ENCODE results near the gene MAG. TPM values are rescaled to one million over a fixed set of nuclear protein-coding genes. Genes with fewer than 3 reads are reported as not detected.

The MAG gene
- total RNA-seq, 2 experiments from 2014 or later: not detected

- Histone ChIP-seq H3K27ac (ENCODE audit: low read depth in 1 of 2, low read length in 2 of 2) (peak overlapping the region in 1 of 2 donors; percentile 2), H3K4me3 (ENCODE audit: low read length) (peak overlapping the region; percentile 86), H3K4me1 (ENCODE audit: insufficient read depth, low read length) (peaks cover 31% of the 10 kb centered on the region), H3K36me3 (ENCODE audit: insufficient read depth, low read length) (peaks cover 17% of the 10 kb centered on the region), H3K9me3 (ENCODE audit: control insufficient read depth in 1 of 2, insufficient read depth in 1 of 2, low read length in 2 of 2) (no peaks in the 10 kb centered on the region), H3K27me3 (ENCODE audit: control insufficient read depth in 1 of 2, insufficient read depth in 2 of 2, low read length in 2 of 2) (peaks cover 0 to 6% of the 10 kb centered on the region in 2 experiments)
- intact Hi-C loops (cut with DNase I, micrococcal nuclease): loop anchor here (2.0 to 10.0 kb wide), 4 partner anchors 17 to 217 kb away; no protein-coding TSS in a partner anchor
- H3K27ac Mint-ChIP-seq: peak overlapping the region; percentile 85
- peaks cover 32% of the 10 kb centered on the region for H3K4me1 Mint-ChIP-seq (ENCODE audit: low read depth)
- DNase-seq (no peak), ATAC-seq (ENCODE audit: poor library complexity) (no peak)
- H3K27me3 Mint-ChIP-seq: peaks cover 30% of the 10 kb centered on the region
- H3K36me3 Mint-ChIP-seq (ENCODE audit: low read depth): peaks cover 32% of the 10 kb centered on the region
- POLR2A ChIA-PET: interaction anchor here (0.7 to 1.7 kb wide), 5 partner anchors 8 to 38 kb away, joined by 3 to 8 read pairs (median 5); no protein-coding TSS in a partner anchor
- TF ChIP-seq CTCF (IDR thresholded peaks at IDR 0.05): no peak
- CTCF ChIA-PET: interaction anchor here (1.1 kb wide), 1 partner anchor 96 kb away, joined by 6 read pairs; the partner anchor contains the start of gene FXYD5
- H3K9me3 Mint-ChIP-seq: no peaks in the 10 kb centered on the region
- H3K4me3 Mint-ChIP-seq: peak overlapping the region; percentile 92
These were observed 41.9 kb upstream of the MAG start for GRCh38 chr19:35249848-35250711.

GRCh38 chr19:35251456-35251855 is 40.5 kb upstream of the MAG start:
- Histone ChIP-seq H3K27ac (ENCODE audit: low read depth in 1 of 2, low read length in 2 of 2) (no peak overlapping the region), H3K4me1 (ENCODE audit: insufficient read depth, low read length) (peaks cover 31% of the 10 kb centered on the region), H3K4me3 (ENCODE audit: low read length) (no peak overlapping the region), H3K27me3 (ENCODE audit: control insufficient read depth in 1 of 2, insufficient read depth in 2 of 2, low read length in 2 of 2) (peaks cover 0 to 6% of the 10 kb centered on the region in 2 experiments), H3K9me3 (ENCODE audit: control insufficient read depth in 1 of 2, insufficient read depth in 1 of 2, low read length in 2 of 2) (no peaks in the 10 kb centered on the region), H3K36me3 (ENCODE audit: insufficient read depth, low read length) (peaks cover 19% of the 10 kb centered on the region)
- peak overlapping the region; percentile 72 for H3K27ac Mint-ChIP-seq
- intact Hi-C loops (cut with DNase I, micrococcal nuclease): loop anchor here in 1 of 2 experiments (2.0 kb wide), 1 partner anchor 15 kb away; no protein-coding TSS in a partner anchor
- CTCF ChIA-PET: no interaction called here
- TF ChIP-seq CTCF (IDR thresholded peaks at IDR 0.05): no peak
- POLR2A ChIA-PET: interaction anchor here (0.6 to 1.7 kb wide), 5 partner anchors 11 to 97 kb away, joined by 3 to 8 read pairs (median 3); partner anchors contain the start of gene FXYD5
- H3K9me3 Mint-ChIP-seq: no peaks in the 10 kb centered on the region
- peak overlapping the region; percentile 92 for H3K4me3 Mint-ChIP-seq
- peaks cover 34% of the 10 kb centered on the region for H3K4me1 Mint-ChIP-seq (ENCODE audit: low read depth)
- DNase-seq (no peak), ATAC-seq (ENCODE audit: poor library complexity) (no peak)
- H3K36me3 Mint-ChIP-seq (ENCODE audit: low read depth): peaks cover 38% of the 10 kb centered on the region
- peaks cover 22% of the 10 kb centered on the region for H3K27me3 Mint-ChIP-seq

- ATAC-seq (ENCODE audit: poor library complexity): no peak
- no peak for TF ChIP-seq CTCF (IDR thresholded peaks at IDR 0.05)
- CTCF ChIA-PET: no interaction called here
- no peak overlapping the region for H3K27ac Mint-ChIP-seq
- POLR2A ChIA-PET: no interaction called here
- H3K4me1 Mint-ChIP-seq (ENCODE audit: low read depth): peaks cover 36% of the 10 kb centered on the region
- DNase-seq: no peak
- H3K27me3 ChIP-seq (ENCODE audit: control insufficient read depth in 1 of 2, insufficient read depth in 2 of 2, low read length in 2 of 2): no peaks in the 10 kb centered on the region
- no peak overlapping the region for H3K4me3 ChIP-seq (ENCODE audit: low read length)
- peaks cover 19% of the 10 kb centered on the region for H3K36me3 ChIP-seq (ENCODE audit: insufficient read depth, low read length)
- H3K4me3 Mint-ChIP-seq: no peak overlapping the region
- H3K27ac ChIP-seq (ENCODE audit: low read depth in 1 of 2, low read length in 2 of 2): no peak overlapping the region
- H3K9me3 ChIP-seq (ENCODE audit: control insufficient read depth in 1 of 2, insufficient read depth in 1 of 2, low read length in 2 of 2): no peaks in the 10 kb centered on the region
- H3K36me3 Mint-ChIP-seq (ENCODE audit: low read depth): peaks cover 38% of the 10 kb centered on the region
- H3K27me3 Mint-ChIP-seq: peaks cover 10% of the 10 kb centered on the region
- peaks cover 32% of the 10 kb centered on the region for H3K4me1 ChIP-seq (ENCODE audit: insufficient read depth, low read length)
- intact Hi-C loops (cut with DNase I, micrococcal nuclease): no loop called here
- H3K9me3 Mint-ChIP-seq: no peaks in the 10 kb centered on the region
These were observed 38.4 kb upstream of the MAG start for GRCh38 chr19:35253316-35254286.

Data from CD4-positive, alpha-beta T cell (primary cell).